Measurements from ENCODE around the gene HPF1.

Gene HPF1

GRCh38 chr4:169698331-169698730 lies 59.4 kb downstream of the HPF1 start:
- H3K4me3 Mint-ChIP-seq: no peak overlapping the region
- no peaks in the 10 kb centered on the region for H3K27me3 Mint-ChIP-seq
- DNase-seq: no peak
- no peaks in the 10 kb centered on the region for H3K4me1 Mint-ChIP-seq
- H3K9me3 Mint-ChIP-seq: no peaks in the 10 kb centered on the region
- no peak overlapping the region for H3K27ac Mint-ChIP-seq
- no peak for ATAC-seq

GRCh38 chr4:169690787-169691186 lies 67.0 kb downstream of the HPF1 start:
- ATAC-seq (no peak), DNase-seq (no peak)
- Mint-ChIP-seq H3K9me3 (no peaks in the 10 kb centered on the region), H3K4me1 (no peaks in the 10 kb centered on the region), H3K27me3 (no peaks in the 10 kb centered on the region), H3K27ac (no peak overlapping the region), H3K4me3 (no peak overlapping the region)

- no peaks in the 10 kb centered on the region for H3K9me3 Mint-ChIP-seq
- no peaks in the 10 kb centered on the region for H3K27me3 Mint-ChIP-seq
- no peak overlapping the region for H3K27ac Mint-ChIP-seq
- no peak for DNase-seq
- no peak for ATAC-seq
- H3K4me3 Mint-ChIP-seq: no peak overlapping the region
- no peaks in the 10 kb centered on the region for H3K4me1 Mint-ChIP-seq
These were observed 68.1 kb downstream of the HPF1 start for GRCh38 chr4:169689681-169690080.

GRCh38 chr4:169682372-169683047 lies 75.2 kb downstream of the HPF1 start:
- Mint-ChIP-seq H3K27me3 (no peaks in the 10 kb centered on the region), H3K27ac (no peak overlapping the region)

More at GRCh38 chr4:169682372-169683047, 75.2 kb downstream of the HPF1 start:
- no peaks in the 10 kb centered on the region for H3K9me3 Mint-ChIP-seq
- ATAC-seq: no peak
- no peak for DNase-seq
- H3K4me3 Mint-ChIP-seq: no peak overlapping the region
- peaks cover 5% of the 10 kb centered on the region for H3K4me1 Mint-ChIP-seq

Data from stimulated activated naive CD8-positive, alpha-beta T cell treated with anti-CD3 and anti-CD28 coated beads, Interleukin-15, amount 100 ng/mL, for 72 hours (primary cell).